Measurements from ENCODE around the gene EHBP1.

EHBP1 gene

GRCh38 chr2:62826141-62826540 is 120.6 kb downstream of the EHBP1 start:
- DNase-seq: peak; percentile 51

- no peak for DNase-seq
Observed at GRCh38 chr2:62826953-62827675, 121.6 kb downstream of the EHBP1 start.

- DNase-seq: no peak
Observed at GRCh38 chr2:62831729-62832128, 126.2 kb downstream of the EHBP1 start.

GRCh38 chr2:62844311-62845090 is 139.0 kb downstream of the EHBP1 start:
- DNase-seq: no peak

DNA sequence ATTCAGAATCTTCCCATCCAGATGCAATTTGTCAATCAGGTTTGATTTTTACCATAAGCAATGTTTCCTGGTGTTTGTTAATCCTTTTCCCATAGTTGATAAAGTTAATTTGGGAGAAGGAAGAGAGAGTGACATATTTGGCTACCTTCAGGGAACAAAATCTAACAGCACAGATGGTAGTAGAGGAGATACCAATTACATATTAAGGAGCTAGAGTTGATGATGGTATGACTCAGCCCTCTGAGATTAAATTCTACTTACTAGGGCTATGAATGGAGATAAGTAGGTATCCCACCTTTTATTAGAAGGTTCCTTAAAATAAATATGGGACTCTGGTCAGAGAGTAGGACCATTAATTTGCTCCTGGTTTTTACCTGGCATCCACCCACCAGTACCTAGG is 139.7 kb downstream of the EHBP1 start:
- DNase-seq: no peak

DNA sequence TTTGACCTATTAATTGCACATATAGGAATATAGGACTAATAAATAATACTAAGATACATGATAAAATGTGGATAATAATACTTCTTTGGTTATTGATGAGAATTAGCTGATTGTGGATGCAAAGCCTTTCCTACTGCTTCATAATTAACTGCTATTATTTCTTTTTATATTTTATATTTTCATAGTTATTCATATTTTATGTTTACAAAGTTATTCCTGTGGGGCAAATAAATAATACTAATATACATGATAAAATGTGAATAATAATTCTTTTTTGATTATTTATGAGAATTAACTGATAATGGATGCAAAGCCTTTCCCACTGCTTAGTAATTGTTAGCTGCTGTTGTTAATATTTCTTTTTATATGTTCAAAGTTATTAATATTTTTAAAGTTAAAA is 146.7 kb downstream of the EHBP1 start:
- no peak for DNase-seq

DNA sequence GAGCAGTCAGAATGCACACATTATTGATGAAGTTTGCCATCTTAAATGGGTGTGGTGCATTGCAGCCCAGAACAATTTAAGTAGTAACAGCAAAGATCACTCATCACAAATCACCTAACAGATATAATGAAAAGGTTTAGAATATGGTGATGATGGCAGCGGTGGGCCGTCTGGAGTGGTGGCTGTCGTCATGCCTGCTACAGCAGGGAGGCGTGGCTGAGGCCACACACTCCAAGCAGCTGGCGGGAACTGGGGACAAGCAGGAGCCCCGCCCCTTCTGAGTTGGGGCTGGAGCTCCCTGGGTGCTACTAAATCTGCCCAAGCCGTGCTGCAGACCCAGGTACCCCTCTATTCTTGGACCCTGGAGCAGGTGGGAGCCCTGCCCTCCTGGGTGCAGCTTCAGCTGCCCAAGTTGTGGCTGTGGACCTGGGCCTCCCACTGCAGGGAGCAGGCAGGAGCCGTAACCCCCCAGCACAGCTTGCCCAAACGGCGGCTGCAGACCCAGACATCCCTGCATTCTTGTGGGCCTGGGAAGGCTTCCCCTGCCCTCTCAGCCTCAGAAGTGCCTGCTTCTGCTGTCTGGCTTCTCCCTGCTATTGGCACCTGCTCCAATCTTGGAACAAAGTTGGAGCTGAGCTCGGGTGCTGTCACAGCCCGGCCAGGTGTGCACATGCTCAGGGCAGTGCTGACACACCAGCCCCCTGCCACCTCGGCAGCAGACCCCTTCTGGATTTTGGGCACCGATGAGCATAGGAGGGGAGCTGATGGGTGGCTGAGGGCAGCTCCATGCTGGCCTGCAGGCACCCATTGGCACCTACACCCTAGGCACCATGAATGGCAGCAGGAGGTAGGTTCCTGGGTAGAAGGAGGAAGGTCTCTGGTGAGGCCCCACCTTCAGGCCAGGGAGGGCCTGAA is 149.3 kb downstream of the EHBP1 start:
- DNase-seq: no peak

DNA sequence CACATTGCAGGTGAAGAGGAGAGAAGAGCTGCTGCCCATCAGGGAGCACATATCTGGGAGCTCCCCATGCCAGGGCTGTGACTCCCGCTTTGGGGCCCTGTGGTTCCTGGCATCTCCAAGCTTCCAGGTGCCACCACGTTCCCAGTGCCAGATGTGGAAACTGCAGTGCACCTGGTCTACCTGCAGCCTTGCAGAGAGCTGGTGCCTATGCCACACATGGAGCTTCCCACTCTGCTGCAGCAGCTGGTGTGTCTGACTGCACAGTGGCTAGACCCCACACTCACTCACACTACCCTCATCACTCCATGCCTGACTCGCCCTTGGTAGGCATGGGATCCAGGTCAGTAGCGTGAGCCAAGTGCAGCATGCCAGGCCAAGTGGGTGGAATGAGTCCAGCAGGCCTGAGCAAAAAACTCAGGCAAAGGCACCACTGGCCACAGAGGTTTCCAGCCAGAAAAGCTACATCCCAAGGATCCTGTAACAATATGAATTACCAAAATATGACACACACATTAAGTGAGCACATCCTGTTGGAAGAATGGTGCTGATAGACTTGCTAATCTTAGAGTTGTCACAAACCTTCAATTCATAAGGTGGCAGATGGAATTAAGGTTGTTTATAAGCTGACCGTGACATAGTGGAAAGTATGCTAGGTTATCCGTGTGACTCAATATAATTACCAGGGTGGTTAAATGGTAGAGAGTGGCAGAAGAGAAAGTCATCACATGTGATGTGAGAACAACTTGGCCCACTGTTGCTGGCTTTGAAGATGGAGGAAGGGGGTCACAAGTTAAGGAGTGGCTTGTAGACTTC is 150.9 kb downstream of the EHBP1 start:
- DNase-seq: no peak

GRCh38 chr2:62857139-62857931 is 151.8 kb downstream of the EHBP1 start:
- DNase-seq: no peak

DNA sequence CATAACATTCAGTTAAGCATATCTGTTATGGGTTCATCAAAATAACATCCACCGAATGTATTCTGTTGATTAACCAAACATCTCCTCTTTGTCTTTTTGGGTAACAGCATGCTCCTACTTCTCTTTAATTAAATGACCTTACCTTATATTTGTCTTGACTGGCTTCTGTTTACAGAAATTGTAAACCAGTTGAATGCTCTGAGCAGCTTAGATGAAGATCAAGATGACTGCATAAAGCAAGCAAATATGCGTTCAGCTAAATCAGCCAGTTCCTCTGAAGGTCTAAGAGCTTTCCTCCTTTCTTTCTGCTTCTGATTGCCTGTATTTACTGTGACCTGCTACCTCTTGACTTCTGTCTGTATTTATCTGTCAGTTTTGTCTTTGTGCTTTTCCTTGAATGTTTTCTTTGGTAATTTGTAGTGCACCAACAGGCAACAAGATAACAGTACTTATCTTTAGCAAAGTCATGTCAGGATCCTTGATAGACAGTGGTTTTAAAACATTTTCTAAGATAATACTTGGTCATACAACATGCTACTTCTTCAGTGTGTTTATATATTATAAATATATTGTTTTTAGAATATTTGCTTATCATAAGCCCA is 152.8 kb downstream of the EHBP1 start:
- DNase-seq: no peak

GRCh38 chr2:62868947-62869346 is 163.4 kb downstream of the EHBP1 start:
- DNase-seq: no peak

DNA sequence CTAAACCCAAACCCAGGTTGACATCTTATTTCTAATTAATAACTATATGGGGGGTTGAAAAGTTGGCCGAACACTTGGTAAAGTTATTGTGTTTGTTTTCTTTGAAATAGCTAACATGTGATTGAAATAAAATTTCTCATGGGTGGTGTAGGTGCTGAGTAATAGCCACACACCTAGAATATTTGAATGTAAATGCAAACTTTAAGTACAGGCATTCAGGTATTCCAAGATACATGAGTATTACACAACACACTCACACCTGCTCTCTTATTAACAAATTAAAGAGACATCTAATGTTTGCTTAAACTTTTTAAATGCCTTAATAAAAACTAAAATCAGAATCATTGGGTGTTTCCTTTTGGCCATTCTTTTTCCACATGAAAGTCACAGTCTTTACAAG is 165.5 kb downstream of the EHBP1 start:
- DNase-seq: no peak

DNA sequence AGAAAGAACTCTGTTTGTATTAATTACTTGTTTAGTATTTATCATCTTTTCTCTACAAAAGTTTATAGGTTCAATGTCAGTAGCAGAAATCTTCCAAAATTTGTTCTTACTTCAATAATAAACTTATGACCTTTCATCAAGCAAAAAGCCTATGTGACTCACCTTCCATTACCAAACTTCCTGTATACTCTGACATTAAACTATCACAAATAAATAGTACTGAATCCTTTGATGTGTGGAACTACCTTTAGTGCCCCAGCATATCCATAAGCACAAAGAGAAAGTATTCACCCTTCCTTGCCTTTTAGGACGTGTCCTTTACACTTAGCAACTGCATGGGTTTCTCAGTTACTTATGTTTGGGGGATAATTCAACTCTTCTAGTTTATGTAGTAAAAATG is 166.0 kb downstream of the EHBP1 start:
- DNase-seq: no peak

DNA sequence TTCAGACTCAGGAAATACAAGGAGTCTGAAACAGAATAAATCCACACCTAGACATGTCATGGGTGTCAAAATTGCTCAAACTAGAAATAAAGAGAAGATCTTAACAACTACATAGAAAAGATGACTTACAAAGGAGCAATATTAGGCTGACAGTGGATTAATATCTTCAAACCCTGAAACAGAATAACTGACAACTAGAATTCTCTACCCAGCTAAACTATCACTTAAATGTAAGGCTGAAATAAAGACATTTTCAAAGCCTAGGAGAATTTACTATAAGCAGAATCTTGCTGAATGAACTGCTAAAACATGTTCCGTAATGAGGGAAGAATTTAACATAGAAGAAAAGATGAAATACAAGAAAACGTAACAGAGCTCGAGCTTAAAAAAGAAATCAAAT is 168.1 kb downstream of the EHBP1 start:
- no peak for DNase-seq

GRCh38 chr2:62874881-62875383 is 169.4 kb downstream of the EHBP1 start:
- no peak for DNase-seq

- DNase-seq: no peak
Observed at GRCh38 chr2:62881162-62881795, 175.8 kb downstream of the EHBP1 start.

GRCh38 chr2:62883629-62884028 is 178.1 kb downstream of the EHBP1 start:
- DNase-seq: no peak

- DNase-seq: no peak
Observed at GRCh38 chr2:62884086-62884485, 178.6 kb downstream of the EHBP1 start.

- DNase-seq: no peak
Observed at GRCh38 chr2:62884514-62884913, 179.0 kb downstream of the EHBP1 start.

DNA sequence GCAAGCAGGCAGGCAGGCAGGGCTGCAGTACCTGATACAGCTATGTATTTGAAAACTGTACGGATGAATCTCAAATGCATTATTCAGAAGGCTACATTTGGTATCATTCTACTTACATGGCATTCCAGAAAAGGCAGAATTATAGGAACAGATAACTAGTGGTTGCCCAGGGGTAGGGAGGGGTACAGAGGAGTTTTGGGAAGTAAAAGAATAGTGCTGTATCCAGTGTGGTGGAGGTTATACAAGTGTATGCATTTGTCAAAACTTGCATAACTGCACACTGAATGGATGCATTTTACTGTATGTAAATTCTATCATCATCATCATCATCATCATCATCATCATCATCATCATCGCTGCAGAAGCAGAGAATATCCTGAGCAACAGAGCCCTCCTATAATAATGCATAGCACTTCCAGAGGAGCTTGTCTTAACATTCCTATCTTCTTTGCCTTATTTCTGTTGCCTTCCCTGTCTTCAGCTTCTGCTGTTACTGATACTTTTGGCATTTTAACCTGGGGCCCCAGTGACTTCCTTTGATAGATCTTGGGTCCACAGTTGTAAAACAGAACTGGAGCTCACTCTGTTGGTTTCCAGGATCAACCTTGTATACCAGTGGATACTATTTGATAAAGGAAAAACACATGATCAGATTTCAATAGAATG is 189.6 kb downstream of the EHBP1 start:
- peak; percentile 7 for DNase-seq

Data from HCEC 1CT (cell line).